C4-2B (cell line): ENCODE results near the gene ARHGEF1.

Experiments
- CTCF ChIP-seq: fragments of 450-650 bp; conservative IDR thresholded peaks from 2 replicates; pipeline ENCODE4 v1.5.1; 2017; ENCODE audit warnings: mild to moderate bottlenecking
- ZFX ChIP-seq: fragments of 450-650 bp; IDR thresholded peaks from 2 replicates; pipeline ENCODE4 v1.6.1; 2017

- TF ChIP-seq CTCF (no peak), ZFX (no peak)
Measured at GRCh38 chr19:41927497-41928192, 44.7 kb downstream of the ARHGEF1 start.
